ENCODE data around the gene IRF2BP1. TPM values are rescaled to one million over a fixed set of nuclear protein-coding genes. Genes with fewer than 3 reads are reported as not detected.

The IRF2BP1 gene
- total and polyA plus RNA-seq, 2 of the 13 experiments (the other 11 are each of a cell fraction or from before 2014, with no cell fraction given) = 4.3 to 14.3 TPM

DNA sequence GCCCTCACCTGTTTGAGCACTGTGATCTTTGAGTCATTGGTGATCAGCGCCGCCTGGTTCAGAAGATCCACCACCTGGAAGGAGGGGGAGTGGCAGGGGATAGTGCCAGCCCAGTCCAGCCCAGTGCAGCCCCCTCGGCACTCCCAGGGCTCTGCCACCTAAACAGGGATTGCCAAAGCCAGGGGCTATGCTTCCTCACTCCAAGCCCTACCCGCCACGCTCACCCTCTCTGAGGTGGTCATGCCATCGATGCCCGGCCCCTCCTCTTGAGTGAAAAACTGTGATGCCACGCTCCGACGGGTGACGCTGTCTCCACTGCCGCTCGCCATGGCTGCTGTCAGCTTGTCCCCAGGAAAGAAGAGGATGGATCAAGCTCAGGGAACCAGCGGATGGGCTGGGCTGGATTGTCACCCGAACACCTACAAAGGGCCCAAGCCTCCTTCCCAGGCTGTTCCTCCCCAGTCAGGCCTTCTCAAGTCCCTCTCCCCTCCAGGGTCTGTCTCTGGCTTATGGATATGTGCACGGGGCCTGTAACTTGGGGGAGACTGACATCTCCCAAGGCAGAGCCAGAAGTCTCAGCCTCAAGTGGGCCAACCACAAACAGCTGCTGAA, 31.7 kb downstream of the IRF2BP1 start:
- FAIRE-seq = no peak
- no peak overlapping the region for H3K4me3 ChIP-seq (replicated peaks in 1 of 3; ENCODE audit: insufficient read depth in 1 of 3, low read depth in 2 of 3, low read length in 3 of 3)

DNA sequence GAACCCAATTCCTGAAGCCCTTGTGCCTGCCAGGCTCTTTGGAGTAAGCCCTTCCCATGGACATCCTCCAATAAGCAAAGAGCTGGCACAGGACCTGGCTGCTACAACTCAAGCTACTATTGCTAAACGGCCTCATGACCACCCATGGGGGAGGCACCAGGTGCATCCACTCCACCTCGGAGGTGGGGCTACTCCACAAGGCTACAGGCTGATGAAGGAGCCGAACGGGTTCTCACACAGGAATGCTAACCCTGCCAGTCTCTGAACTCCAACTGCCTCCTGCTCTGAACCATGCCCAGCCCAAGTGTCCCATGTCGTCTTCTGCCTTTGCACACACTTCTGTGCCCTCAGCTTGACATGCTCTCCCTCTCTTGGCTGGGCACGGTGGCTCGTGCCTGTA, 33.0 kb downstream of the IRF2BP1 start:
- POLR2A ChIA-PET = no interaction called here
- peaks cover 28 to 57% of the 10 kb centered on the region in 2 experiments for H3K36me3 ChIP-seq (replicated peaks in 1 of 2; ENCODE audit: control insufficient read depth in 1 of 2, insufficient read depth in 2 of 2, low read length in 2 of 2)
- H3K4me2 ChIP-seq (ENCODE audit: low read depth, low read length) = no peak overlapping the region

More for the DNA sequence above, 31.7 kb downstream of the IRF2BP1 start:
- Histone ChIP-seq H3K36me3 (replicated peaks in 1 of 2; ENCODE audit: control insufficient read depth in 1 of 2, insufficient read depth in 2 of 2, low read length in 2 of 2) (peaks cover 25 to 54% of the 10 kb centered on the region in 2 experiments), H3K27ac (ENCODE audit: extremely low read length, insufficient read depth, low read length) (no peak overlapping the region), H2AFZ (ENCODE audit: low read length) (no peak overlapping the region), H3K27me3 (ENCODE audit: control insufficient read depth in 1 of 2, insufficient read depth in 2 of 2, low read length in 2 of 2) (no peaks in the 10 kb centered on the region), H3K9ac (ENCODE audit: insufficient read depth, low read depth, low read length) (no peak overlapping the region), H3K9me3 (ENCODE audit: low read length) (no peaks in the 10 kb centered on the region), H3K4me2 (ENCODE audit: low read depth, low read length) (no peak overlapping the region), H3K79me2 (ENCODE audit: insufficient read depth, low read length) (peaks cover 10% of the 10 kb centered on the region), H3K4me1 (ENCODE audit: insufficient read depth, low read length) (no peaks in the 10 kb centered on the region), H4K20me1 (ENCODE audit: insufficient read depth, low read length) (no peaks in the 10 kb centered on the region)
- CTCF ChIA-PET (ENCODE audit: low intra/inter-chr PET ratio, low total read pairs) = no interaction called here
- DNase-seq (ENCODE audit: low spot score) (no peak), ATAC-seq (no peak)
- intact Hi-C loops (cut with micrococcal nuclease; ENCODE audit: unreplicated experiment) = no loop called here
- BruUV-seq (replicated peaks) = no TSS peak
- POLR2A ChIA-PET = interaction anchor here (1.3 to 1.9 kb wide), 2 partner anchors 10 to 28 kb away, joined by 4 read pairs; partner anchors contain the start of gene FOXA3
- TF ChIP-seq AGO2 (optimal IDR thresholded peaks at IDR 0.05; ENCODE audit: low read depth, low read length) (peak; percentile 71), YEATS4 (CRISPR knock-in tag; IDR thresholded peaks at IDR 0.05; ENCODE audit: borderline replicate concordance) (no peak)
- in situ Hi-C loops (cut with HindIII; ENCODE audit: extremely low pct_ligation_motif_present, low pct_unique_long_range_greater_than_20kb) = no loop called here
- 99% methylated on average over 13 of the region's 16 CpGs for WGBS (ENCODE audit: low lambda C conversion rate)

More for the DNA sequence above, 33.0 kb downstream of the IRF2BP1 start:
- no peak overlapping the region for H2AFZ ChIP-seq (ENCODE audit: low read length)
- CTCF ChIA-PET (ENCODE audit: low intra/inter-chr PET ratio, low total read pairs) = no interaction called here
- H4K20me1 ChIP-seq (ENCODE audit: insufficient read depth, low read length) = no peaks in the 10 kb centered on the region
- BruUV-seq (replicated peaks) = no TSS peak
- no peak overlapping the region for H3K27ac ChIP-seq (ENCODE audit: extremely low read length, insufficient read depth, low read length)
- FAIRE-seq (no peak), ATAC-seq (no peak), DNase-seq (ENCODE audit: low spot score) (no peak)
- no peak overlapping the region for H3K9ac ChIP-seq (ENCODE audit: insufficient read depth, low read depth, low read length)
- TF ChIP-seq POLR2A (IDR thresholded peaks at IDR 0.05; ENCODE audit: insufficient read depth in 1 of 2, low read depth in 2 of 2, low read length in 2 of 2) (0 out of 4 replicates have a peak, but pooled peaks of 1 of the 2 experiments have one; percentile 10), NR1H2 (CRISPR knock-in tag; IDR thresholded peaks at IDR 0.05; ENCODE audit: borderline replicate concordance, low read depth) (no peak)
- 92% methylated on average over 3 of the region's 7 CpGs for WGBS (ENCODE audit: low lambda C conversion rate)
- intact Hi-C loops (cut with micrococcal nuclease; ENCODE audit: unreplicated experiment) = no loop called here
- in situ Hi-C loops (cut with HindIII; ENCODE audit: extremely low pct_ligation_motif_present, low pct_unique_long_range_greater_than_20kb) = no loop called here
- H3K4me1 ChIP-seq (ENCODE audit: insufficient read depth, low read length) = no peaks in the 10 kb centered on the region
- peaks cover 4% of the 10 kb centered on the region for H3K79me2 ChIP-seq (ENCODE audit: insufficient read depth, low read length)
- no peaks in the 10 kb centered on the region for H3K27me3 ChIP-seq (ENCODE audit: control insufficient read depth in 1 of 2, insufficient read depth in 2 of 2, low read length in 2 of 2)
- H3K9me3 ChIP-seq (ENCODE audit: low read length) = no peaks in the 10 kb centered on the region
- no peak overlapping the region for H3K4me3 ChIP-seq (replicated peaks in 1 of 3; ENCODE audit: insufficient read depth in 1 of 3, low read depth in 2 of 3, low read length in 3 of 3)

Data from HepG2 (cell line).